C1 segment of cervical spinal cord (tissue), 14 donors: ENCODE results near the gene PVALB.

Experiments used
- DNase-seq, 14 donors: peaks; one replicate each; lab custom pipeline; 2025; lab: John Stamatoyannopoulos, UW

Gene PVALB

DNA sequence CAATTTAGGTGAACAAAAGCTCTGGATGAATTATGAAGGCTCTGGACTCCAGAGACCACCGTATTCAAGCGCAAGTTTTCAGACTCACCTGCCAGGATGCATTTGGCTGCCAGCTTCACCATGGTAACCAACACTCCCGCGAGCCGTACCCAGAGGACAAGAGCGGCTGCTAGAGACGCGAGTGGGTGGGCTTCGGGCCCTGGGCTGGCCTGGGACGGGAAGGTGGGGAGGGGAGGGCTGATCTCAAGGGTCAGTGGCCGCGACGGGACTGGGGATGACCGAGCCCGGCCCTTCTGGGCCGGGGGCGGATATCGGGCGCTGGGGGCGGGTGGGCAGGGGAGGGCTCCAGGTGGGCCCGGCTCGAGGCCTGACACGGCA lies 41.3 kb downstream of the PVALB start:
- DNase-seq = peak in 5 of 14 donors; percentile 9 to 62 (median 48)

DNA sequence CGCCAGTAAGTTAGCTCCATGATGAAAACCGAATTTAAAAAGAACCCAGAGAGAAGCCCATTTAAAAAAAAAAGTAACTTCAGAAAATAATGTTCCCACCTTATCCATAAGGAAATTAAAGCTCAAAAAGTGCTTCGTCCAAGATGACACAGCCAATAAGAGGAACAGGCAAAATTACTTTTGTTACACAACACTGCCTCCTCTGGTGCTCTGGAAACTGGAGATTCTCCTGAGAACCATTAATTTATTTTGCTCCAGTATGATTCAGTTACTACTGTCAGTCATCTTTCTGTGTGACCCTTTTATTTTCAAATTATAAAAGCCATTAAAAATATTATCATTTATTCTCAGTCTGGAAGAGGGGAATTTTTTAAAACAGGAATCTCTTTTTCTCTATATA lies 42.9 kb downstream of the PVALB start:
- peak in 1 of 14 donors; percentile 11 for DNase-seq

DNA sequence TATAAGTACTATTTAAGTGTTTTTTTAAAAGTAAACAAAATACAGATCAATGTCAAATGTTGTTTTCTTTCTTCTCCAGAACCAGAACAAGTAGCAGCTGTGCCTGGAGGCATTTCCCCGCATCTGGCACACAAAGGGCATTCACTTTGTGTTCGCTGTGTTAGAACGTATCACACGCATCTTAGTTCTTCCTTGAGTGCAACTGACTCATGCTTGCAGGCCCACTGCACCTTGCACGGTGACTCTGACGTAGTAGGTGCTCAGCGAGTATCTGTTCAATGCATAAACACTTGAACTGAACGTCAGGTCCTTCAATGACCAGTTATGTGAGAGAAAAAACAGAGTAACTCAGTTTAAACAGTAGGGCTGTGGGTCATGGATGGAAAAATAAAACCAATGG lies 44.4 kb downstream of the PVALB start:
- DNase-seq = no peak

DNA sequence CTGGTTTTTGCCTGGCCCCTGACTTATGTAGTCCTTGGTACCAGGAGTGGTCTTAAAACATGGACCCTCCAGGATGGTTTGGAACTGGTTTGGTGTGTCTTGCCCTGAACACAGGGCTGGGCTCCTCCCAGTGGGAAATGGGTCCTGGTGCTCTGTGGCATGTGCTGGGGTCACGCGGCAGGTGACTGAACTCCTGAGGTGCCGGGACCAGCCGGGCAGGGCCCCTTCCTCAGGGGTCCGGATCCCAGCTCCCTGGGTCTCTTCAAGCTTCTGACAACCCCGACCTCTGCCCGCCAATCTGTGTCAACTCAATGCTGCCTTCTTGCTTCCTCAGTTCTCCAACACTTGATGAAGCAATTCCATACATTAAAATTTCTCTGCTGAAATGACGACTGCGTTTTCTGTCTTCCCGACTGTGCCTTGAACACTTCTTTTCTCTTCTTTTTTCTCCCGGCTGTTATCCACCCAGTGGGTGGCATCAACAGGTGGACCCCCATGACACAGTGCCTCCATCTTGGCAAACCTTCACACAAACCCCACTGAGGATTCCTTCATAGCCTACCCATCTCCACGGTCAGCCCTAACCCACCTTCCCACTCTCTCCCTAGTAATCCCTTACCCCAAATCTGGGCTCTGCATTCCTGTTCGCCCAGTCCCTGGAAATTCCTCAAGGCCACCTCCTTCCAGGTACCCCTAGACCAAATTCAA lies 45.3 kb downstream of the PVALB start:
- no peak for DNase-seq

DNA sequence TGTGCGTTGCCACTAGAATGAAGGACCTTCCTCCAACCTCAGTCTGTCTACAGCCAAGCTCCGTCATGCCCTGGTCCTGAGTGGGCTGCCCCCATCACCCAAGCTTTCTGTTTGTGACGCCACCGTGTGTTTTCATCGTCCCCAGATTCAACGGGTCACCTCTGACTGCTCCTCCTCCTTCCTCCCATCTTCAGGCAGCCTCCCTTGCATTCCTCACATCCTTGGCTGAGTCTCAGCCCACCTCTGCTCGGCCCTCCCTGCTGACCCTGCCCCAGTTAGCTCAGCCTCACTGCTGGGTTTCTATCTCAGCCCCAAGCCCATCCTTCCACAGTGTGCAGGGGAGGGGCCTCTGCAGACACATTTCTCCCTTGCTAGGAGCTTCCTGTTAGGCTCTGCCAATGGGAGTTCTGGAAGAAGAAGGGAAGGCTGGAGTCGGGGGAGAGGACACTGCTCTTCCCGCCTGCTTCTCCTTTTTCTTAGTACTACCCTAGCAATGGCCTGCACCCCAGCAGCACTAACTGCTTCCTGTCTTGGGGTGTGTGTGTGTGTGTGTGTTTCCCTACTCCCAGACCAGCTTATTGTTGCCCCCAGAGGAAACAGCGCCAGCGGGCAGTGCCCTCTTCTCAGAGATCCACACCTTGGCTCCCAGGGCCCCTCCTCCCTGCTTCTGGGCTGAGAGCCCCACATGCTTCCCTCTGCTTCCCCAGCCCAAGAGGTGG lies 46.2 kb downstream of the PVALB start:
- no peak for DNase-seq

DNA sequence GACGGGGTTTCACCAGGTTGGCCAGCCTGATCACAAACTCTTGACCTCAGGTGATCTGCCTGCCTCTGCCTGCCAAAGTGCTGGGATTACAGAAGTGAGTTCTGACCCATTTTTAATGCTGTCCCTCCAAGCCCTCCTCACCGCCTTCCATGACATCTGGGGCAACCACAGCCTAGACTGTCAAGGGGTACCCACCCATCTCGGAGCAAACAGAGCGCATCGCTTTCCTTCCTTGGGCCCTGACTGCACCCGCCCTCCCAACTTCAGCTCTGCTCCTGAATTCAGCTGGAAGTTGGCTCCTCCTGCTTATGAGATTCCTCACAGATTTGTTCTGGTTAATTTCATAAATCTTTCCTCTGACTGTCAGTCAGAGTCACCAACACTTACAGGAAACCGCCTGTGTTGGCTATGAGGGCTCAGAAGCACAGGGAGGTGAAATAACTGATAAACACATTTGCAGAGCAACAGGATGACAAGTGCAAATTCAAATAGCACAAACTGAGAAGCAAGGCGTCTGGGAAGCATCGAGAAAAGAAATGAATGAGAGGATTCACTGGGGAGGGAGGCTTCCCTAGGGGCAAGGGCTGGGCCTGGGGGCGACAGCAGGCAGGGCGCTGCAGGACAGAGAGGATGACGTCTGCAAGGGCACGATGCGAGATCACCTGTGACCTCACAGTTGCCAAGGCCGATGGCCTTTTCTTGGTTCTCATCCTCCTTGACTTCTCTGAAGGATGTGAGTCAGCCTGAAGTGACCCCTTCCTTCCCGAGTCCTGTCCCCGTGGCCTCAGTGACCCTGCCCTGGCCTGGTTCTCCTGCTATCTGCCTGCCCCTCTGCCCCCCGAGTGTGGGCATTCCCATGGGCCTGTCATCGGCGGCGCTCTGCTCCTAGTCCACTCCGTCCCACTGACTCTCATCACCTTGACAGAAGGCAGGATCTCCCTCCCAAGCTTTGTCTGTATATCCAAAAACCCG lies 47.0 kb downstream of the PVALB start:
- DNase-seq = no peak

DNA sequence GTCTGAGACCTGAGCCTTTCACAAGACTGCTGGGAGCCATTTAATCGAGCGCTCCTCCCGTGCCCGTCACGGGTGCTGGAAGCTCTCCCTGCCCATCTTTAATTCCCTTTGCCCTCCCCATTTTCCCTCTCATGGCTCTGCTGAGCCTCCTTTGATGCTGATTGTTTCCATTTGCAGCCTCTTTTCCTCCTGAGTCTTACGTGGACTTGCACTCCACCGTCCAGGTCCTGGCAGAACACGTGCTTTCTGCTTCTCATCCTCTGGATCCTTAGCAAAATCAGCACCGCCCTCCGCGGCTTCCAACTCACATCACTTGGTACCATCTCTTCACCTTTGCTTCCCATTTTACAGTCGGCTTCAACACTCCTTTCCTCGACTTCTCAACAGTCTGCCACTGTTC lies 48.2 kb downstream of the PVALB start:
- no peak for DNase-seq

DNA sequence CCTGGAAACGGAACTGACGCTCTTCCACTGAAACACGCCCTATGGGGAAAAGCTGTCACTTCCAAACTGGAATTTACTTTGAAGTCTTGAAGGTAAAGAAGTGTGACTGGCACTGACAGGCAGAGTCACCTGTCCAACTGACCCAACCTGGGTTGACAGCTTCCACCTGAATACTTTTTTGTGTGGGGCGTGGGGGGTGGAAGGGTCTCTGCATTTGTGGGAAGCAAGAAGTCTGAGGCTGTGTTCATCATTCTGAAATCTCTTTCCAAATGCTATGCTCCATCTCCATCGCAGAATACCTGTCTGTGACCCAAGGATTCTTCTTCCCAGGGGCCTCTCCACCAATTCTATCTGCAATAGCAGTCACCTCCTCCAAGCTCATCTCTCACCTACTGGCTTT lies 48.7 kb downstream of the PVALB start:
- DNase-seq = no peak

DNA sequence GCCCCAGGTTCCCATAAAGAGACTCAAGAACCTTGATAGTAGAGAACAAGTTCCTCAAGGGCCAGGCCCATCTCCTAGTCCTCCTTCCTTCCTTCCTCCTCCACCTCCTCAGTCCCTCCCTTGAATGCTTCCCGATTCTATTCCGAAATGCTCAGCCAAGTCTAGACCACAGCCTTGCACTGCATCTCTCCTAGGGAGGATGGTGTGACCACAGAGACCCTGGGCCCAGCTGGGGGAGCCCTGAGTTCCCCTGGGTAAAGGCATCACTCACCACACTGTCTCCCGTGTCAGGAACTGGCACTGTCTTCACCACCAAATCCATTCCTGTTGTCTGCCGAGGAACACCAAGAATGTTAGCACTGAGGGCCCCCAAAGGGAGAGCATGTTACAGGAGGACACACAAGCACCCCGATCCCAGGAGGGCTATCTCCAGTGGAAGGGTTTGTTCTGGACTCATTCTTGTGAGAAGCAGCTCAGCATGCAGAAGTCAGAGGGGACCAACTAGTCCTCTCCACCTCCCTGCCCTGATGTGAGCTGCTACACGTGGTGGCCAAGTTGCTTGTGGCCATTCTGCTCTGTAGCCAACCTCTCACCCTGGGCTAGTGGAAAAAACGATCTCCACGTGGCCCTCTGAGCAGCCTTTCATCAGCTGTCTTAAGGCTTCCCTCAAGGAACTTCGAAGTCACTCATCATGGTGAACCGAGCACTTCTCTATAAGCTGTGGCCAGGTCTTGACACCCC lies 49.6 kb downstream of the PVALB start:
- no peak for DNase-seq

DNA sequence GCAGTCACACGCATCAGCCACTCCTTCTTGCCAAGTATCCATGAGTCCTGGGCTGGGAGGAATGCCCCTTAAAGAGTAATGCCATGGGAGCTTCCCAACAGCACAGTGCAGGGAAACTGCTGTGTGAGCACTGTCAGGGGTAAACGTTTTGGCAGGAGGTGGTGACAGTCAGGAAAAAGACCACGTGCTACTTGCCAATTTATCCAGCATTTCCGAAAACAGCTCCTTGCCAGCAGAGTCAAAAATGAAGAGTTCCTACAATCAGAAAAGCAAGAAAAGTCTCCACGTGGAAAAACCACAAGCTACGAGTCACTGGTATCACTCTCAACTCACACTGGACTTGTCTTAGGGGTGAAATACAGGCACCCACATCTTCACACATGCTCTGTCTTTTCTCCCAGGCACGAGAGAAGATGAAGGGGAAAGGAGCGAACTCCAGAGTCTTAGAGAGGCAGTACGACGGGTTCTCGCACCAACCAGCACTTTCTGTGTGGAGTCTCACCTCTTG lies 50.8 kb downstream of the PVALB start:
- DNase-seq = peak in 2 of 14 donors; percentile 17 to 49

DNA sequence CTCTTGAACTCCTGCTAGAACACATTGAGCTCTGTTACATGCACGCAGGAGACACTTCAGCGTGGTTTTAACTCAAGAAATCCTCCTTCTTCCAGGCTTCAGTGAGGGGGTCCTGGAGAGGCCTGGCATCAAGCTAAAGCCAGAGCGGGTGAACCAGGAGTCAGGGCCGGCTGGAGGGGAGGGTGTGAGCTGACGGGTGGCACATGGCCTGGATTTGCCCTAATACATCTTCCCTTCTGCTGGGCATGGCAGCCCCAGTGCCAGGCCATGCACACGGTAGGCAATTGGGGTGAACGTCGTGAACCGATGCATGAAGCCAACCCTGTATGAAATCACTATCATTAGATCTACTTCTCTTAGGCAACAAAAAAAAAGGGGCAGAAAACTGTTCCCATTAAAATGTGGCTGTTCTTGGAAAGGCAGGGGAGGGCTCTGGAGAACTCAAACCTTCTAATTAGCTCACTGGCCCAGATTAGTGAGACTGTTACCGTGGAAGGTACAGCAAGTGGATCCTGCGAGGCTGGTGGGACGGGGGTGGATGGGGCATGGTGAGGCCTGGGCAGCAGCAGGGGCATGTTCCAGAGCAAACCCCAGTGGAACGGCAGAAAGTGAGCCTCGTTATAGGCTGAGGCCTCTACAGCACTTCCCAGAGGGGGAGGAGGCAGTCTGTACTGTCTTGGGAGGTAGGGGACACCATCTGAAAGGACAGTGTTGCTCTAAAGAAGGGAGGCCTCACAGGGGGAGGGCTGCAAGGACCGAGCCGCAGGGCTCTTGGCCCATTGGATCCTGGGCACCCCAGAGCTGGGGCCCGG lies 51.5 kb downstream of the PVALB start:
- DNase-seq = no peak

DNA sequence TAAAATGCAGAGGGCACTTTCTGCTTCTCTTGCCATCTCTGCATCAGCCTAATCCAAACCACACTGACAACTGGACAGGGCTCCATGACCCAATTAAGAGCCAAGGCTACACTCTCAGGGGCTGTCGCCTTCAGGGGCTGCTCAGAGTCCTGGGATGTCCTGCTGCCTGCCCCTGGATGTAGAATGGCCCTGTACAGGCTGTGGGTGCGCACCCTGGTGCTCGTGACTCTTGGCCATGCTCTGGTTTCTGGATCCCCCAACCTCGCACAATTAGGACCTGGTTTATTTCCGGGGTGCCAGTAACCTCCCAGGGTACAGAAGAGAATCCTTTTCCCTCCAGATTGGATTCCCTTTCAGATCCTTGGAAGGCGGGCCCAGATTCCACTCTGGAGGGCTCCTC lies 52.2 kb downstream of the PVALB start:
- no peak for DNase-seq

DNA sequence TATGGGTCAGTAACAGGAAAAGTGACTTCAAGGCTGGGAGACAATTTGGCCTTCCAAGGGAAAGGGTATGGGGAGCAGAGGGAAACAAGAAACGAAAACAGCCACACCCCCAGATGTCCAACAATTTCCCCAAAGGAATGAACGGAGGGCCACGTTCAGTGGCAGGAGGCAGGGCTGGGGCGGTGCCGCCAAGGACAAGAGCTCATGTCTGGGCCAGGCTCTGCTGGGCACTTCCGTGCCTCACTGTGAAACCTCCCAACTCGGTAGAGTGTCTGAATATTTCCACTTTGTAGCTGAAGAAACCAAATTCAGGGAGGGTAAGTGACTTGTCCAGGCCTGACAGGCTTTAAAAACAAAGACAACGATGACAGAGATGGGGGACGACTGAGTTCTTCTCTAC lies 52.8 kb downstream of the PVALB start:
- DNase-seq = no peak

DNA sequence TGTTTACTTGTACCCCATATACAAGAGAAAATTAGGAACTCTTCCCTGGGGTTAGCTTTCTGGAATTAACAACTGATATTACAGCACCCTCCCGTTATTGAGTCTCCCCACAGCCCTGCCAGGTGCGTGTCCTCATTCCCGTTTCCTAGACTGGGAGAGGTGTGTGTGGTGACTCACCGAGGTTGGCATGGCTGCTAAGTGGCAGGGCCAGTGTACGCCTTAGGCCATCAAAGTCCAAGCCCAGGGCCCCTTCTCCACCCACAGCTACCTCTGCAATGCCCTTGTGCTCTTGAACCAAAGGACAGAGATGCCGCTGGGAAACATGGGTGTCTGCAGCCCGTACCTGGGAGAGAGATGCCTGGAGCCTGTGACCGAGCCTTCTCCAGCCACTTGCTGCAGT lies 53.3 kb downstream of the PVALB start:
- DNase-seq = no peak

DNA sequence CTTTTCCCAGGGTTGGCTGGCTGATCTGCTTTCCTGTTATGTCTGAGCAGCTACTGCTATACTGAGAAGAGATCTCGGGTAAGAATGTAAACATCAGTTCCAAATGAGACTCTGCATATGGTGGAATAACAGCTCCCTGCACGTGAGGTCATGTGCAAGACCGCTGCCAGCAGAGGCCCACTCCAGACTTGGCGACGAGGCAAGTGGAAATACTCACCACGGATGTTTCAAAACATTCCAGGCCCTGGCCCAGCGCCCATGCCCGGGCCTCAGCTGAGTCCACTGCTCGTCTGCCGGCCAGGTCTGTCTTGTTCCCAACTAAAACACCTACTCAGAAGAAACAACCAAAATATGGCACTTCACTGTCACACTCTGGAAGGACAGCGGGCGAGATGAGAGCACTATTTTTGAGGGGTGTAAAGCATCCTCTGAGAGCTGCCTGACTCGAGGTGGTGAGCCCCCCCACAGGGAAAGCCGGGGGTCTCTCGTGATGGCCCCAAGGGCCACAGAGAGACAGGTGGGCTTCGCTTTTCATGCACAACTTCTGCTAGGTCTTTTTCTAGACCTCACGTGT lies 54.1 kb downstream of the PVALB start:
- no peak for DNase-seq

DNA sequence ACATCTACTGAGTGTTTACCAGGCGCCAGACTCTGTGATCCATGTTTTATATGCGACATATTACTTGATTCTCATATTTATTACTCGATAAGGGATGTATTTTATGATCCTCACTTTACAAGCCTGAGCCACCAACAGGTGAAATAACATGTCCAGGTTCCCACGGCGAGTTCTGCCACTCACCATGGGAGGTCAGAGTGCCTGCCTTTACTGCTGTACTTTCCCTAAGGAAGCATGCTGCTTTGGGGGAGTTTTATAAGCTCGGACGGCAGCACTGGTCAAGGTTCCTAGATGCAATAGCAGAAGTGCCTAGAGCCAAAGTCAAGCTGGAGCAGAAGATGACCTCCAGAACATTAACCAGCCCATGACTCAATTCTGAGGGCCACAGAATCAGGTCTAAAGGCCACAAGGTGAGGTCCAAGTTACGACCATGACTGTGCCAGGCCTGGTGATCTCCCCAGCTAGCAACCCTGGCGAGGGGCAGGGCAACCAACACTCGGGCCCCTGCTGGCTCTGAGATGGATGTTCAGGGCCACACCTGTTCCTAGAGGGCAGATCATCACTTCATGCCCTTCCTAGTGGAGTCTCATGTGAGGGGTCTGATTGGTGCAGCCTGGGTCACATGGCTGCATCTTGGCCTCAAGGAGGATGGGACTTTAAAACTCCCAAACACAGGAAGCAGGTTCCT lies 55.1 kb downstream of the PVALB start:
- DNase-seq = no peak

DNA sequence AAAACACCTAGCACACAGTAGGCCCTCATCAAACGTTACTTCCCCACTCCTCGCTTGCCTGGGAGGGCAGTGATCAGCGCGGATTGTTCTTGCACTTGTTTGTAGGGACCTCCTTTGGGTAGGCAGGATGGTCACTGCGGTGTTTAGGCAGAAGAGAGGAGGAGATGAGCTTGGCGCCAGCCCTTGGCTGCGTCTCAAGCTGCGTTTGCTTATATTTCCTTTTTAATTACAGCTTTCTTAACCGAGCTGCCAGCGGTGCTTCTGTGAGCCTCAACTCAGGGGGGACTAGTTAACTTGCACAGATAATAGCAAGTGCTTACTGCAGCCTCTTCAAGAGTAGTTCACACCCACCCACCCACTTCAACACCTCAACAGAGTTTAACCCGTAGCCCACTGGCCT lies 56.0 kb downstream of the PVALB start:
- no peak for DNase-seq

DNA sequence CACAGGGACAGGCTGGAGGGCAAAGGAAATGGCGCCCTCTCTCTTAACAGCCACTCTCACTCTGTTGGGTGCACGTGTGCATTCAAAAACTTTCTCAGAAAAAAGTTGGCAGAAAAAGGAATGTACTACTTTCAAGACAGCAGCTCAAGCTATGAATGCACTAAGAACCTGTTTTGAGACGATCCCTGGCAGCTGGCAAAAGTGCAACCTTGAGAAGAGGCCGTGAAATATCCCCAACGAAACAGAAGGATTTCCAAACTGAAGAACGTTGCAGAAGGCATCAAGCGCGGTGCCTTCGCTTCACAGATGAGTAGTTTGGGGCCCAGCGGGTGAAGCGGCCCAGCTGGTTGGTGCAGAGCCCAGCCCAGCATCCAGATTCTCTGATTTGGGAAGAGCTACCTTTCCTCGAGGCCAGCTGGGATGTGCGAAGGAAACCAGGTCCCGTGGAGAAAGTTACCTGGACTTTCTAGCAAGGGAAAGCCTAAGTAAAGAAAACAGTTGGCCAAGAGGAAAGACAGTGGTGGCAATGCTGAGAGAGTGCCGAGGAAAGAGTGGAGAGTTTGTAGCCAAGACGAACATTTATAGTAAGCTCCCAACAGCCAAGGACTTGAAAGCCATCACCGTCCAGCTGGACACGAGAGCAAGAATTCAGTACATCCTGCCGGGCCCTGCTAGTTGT lies 57.2 kb downstream of the PVALB start:
- no peak for DNase-seq

DNA sequence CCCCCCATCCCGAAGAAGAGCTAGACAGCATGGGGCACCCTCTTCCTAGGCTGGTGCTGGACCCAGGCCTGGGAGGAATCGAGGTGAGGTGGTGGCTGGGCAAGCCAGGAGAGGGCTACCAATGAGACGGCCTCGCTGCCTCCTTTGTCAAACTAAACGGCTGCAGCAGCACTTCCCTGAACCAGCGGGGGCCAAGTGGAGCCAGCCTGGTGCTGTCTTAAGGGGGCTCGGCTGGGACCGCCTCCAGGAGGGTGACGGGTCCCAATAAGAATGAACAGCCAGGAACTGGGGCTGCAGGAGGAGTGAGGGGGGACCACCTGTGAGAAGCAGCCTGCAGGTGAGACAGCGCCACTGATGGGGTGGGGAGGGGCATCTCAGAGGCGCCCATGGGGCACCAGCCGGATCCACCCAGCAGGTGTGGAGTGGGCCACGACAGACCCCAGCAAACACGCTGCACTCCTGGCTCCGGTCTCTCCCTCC lies 58.0 kb downstream of the PVALB start:
- DNase-seq = no peak
